ENCODE results near the gene MGAT3.

The MGAT3 gene

GRCh38 chr22:39452740-39453040 is 4.1 kb upstream of the MGAT3 start:
- no peak for DNase-seq (ENCODE audit: low spot score)

- DNase-seq (ENCODE audit: low spot score) = no peak
Measured at GRCh38 chr22:39453765-39454378, 2.9 kb upstream of the MGAT3 start.

GRCh38 chr22:39454385-39454871 is 2.4 kb upstream of the MGAT3 start:
- no peak for DNase-seq (ENCODE audit: low spot score)

DNA sequence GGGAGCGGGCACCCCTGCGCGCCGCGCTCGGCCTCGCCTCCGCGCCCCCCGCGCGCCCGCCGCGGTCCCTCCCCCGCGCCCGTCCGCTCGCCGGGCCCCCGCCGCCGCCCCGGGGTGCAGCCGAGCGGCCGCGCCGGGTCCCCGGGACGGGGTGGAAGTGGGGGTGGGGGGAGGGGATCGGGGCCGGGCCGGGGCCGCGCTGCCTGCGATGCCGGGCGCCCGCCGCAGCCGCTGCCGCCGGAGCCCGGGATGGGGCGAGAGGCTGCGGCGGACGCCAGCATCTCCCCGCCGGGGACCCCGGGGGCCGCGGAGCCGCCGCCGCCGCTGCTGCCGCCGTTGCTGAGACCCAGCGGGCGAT is 365 bp downstream of the MGAT3 start:
- peak; percentile 84 for DNase-seq (ENCODE audit: low spot score)

DNA sequence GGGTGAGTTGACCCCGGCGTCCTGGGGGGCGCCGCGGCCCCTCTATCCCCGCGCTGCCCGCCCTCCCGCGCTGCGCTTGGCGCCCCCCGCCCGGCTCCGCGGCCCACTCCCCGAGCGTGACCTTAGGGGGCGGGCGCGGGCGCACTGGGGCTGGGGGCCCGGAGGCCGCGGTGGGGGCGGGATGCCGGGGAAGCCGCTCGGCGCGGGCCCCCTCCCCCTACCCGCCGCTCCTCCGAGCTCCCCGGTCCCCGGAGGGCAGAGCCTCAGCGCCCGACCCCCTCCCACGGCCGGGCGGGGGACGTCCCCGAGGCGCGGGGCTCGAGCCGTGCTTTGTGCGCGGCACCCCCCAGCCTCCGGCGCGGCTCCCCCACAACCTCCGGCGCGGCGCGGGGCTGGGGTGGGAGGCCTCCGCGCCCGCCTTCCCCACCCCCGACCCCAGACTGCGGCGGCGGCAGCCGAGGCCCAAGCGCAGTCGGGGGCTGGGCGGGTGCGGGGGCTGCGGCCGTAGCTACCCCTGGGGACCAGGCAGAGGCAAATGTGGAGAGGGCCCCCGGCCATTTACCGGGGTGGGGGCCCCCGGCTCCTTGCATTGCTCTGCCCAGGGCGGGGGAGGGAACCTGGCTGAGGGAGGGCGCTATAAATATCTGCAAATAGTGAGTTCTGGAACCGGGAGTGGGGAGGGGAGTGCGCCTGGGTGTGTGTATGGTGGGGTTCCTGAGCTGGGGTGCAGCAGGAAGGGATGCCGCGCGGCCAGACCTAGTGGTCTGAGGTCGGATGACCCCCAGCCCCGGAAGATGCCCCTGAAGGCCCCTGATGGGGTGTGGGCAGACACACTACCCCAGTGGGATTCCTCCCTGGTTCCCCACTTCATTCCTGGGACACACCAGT is 988 bp downstream of the MGAT3 start:
- peak; percentile 71 for DNase-seq (ENCODE audit: low spot score)

GRCh38 chr22:39458444-39459083 is 1.8 kb downstream of the MGAT3 start:
- DNase-seq (ENCODE audit: low spot score) = no peak

GRCh38 chr22:39459681-39460080 is 2.9 kb downstream of the MGAT3 start:
- DNase-seq (ENCODE audit: low spot score) = no peak

- DNase-seq (ENCODE audit: low spot score) = peak; percentile 64
Measured at GRCh38 chr22:39462443-39463221, 5.8 kb downstream of the MGAT3 start.

GRCh38 chr22:39463277-39463676 is 6.5 kb downstream of the MGAT3 start:
- DNase-seq (ENCODE audit: low spot score) = no peak

- no peak for DNase-seq (ENCODE audit: low spot score)
Measured at GRCh38 chr22:39463931-39464390, 7.1 kb downstream of the MGAT3 start.

- DNase-seq (ENCODE audit: low spot score) = no peak
Measured at GRCh38 chr22:39466228-39467006, 9.6 kb downstream of the MGAT3 start.

- DNase-seq (ENCODE audit: low spot score) = no peak
Measured at GRCh38 chr22:39467390-39467895, 10.6 kb downstream of the MGAT3 start.

DNA sequence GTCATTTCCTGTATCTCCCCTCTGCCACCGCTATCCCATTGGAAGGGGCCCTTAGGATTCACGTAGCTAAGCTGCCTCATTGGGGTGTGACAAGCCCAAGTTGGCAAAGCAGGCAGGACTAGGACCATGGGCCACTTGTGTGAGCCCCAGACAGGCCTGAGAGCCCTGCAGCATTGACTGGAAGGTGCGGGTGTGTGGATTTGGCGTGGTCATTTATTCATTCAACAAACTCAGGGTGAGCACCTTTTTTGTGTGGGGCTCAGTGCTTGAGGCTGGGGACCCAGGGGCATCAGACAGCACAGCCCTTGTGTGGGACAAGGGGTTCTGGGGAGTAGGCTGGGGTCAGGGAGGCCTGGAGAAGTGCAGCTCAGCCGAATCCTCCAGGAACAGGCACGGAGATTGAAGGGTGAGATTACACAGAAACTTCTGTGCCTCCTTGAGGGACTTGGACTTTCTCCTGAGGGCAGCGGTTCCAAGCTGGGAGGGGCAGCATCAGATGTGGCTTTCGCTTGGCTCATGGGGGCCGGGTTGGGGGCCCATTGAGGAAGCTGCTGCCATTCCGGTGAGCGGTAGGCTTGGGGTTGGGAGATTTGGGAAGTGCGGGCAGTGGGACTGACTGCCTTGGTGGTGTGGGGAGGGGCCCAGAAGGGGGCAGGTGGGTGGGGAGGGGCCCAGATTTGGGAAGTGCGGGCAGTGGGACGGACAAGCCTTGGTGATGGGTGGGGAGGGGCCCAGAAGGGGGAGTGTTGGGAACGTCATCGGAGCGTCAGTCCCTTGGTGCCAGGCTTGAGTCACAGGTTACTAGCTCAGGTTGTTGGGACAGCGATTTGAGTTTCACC is 11.9 kb downstream of the MGAT3 start:
- no peak for DNase-seq (ENCODE audit: low spot score)

- DNase-seq (ENCODE audit: low spot score) = no peak
Measured at GRCh38 chr22:39469326-39469680, 12.5 kb downstream of the MGAT3 start.

DNA sequence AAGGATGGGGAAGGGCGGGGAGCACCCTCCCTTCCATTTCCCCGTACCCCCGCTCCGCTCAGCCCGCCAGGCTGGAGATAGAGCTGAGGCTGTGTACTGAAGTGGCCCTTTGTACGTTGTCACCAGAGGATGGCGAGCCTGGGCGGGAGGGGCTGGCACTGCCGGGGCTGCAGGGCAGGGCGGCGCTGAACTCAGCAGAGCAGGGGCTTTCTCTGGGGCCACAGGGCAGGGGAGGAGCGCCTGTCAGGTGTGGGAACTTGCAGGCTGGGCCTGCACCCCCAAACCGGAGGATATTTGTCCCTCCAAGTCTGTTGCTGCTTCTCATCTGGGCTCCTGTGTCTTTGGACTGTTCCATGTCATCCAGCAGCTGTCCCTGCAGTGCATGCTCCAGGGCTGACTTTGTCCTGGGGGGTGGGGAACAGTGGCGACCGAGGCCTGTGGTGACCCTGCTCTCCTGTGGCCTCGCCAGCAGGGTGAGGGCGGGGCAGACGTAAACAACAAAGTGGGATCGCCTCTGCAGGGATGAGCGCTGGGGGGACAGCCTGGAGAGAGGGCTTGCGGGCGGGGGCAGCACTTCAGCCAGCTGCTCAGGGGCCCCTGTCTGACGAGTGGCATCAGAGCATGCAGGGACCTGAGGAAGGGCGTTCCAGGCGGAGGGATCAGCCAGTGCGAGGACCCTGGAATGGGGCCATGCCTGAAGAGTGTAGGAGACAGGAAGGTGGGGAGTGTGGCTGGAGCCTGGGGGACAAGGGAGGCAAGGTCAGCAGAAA is 13.1 kb downstream of the MGAT3 start:
- no peak for DNase-seq (ENCODE audit: low spot score)

DNA sequence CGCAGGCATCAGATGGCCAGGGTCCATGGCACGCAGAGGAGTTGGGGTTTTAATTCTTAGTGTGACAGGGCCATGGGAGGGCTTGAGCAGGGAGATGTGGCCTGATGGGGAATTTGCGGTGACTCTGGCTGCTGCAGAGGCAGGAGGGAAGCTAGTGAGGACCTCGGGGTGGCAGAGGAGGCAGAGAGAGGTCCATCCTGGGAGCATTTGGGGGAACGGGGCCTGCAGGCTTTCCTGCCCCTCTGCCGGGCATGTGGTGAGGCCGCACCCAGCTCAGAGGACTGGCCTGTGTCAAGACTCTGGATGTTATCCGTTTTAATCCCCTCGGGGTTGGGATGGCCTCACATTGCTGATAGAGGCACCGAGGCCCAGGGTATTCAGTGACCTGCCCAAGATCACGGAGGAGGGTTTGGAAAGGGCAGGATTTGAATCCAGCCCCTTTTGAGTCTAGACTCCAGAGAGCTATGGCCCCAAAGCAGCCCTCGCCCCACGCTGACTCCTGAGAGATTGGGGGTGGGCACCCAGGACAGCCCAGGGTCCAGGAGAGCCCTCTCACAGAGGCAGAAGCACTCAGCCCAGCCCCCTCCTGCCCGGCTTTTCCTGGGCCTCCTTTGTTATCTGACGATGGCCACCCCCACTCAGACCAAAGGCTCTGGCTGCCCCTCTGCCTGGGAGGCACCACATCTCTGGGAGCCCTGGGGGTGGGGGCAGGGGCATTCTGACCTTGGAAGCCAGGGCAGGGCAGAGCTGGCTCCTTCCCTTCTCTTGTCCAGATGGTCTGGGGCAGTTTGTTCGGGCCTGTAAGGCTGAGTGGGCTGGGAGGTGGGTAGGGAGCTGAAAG is 13.9 kb downstream of the MGAT3 start:
- no peak for DNase-seq (ENCODE audit: low spot score)

DNA sequence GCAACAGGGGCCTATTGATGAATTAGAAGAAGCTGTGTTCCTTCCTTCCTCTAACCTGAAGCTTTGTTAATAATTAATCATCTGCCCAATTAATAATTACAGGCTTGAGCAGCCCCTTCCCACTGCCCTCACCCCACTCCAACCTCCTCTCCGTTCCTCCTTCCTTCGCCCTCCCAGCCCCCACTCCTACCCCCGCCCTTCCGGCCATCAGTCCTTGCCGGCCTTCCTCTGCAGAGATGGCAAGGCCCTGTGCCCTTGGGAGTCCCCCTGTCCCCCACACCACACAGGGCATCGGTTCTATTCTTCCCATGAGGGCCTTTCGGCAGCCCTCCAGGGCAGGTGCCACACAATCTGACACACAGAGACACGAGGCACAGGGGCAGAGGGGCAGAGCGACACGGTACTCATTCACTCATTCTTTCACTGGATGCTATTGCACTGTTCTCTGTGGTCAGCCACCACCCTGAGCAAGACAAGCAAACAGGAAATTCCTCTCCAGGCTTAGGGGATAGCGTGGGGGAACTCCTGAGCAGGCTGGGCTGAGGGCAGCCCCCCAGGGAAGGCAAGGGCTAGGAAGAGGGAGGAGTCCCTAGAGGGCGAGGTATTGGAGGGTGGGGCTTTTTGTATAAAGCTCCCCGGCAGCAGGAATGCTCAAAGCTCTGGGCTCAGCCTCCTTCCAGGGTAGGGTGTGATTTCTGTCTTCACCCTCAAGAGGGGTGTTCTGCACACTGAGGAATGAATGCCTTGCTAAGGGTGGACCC is 14.7 kb downstream of the MGAT3 start:
- DNase-seq (ENCODE audit: low spot score) = no peak

All from iPS-NIHi11 (cell line).